ENCODE measurements around the gene NUP98.

The NUP98 gene

GRCh38 chr11:3810446-3810845 is 13.1 kb upstream of the NUP98 start:
- no peaks in the 10 kb centered on the region for H3K9me2 ChIP-seq (replicated peaks; ENCODE audit: low read depth, low read length)
- no peaks in the 10 kb centered on the region for H3F3A ChIP-seq (ENCODE audit: low read depth)
- H4K20me1 ChIP-seq (ENCODE audit: insufficient read depth, low read length, poor library complexity, severe bottlenecking), result no peaks in the 10 kb centered on the region
- TF ChIP-seq CTCF (conservative IDR thresholded peaks at IDR 0.05; ENCODE audit: low read length) (no peak), EZH2phosphoT487 (IDR thresholded peaks at IDR 0.05; ENCODE audit: borderline replicate concordance) (no peak)
- peaks cover 8% of the 10 kb centered on the region for H3K4me1 ChIP-seq (ENCODE audit: insufficient read depth, low read length, poor library complexity, severe bottlenecking)
- H3K4me3 ChIP-seq (ENCODE audit: low read length, poor library complexity, severe bottlenecking), result no peak overlapping the region
- H3K27me3 ChIP-seq (ENCODE audit: insufficient read depth, low read length, poor library complexity, severe bottlenecking), result no peaks in the 10 kb centered on the region
- H3K36me3 ChIP-seq (ENCODE audit: insufficient read depth, low read length), result no peaks in the 10 kb centered on the region
- H3K9me3 ChIP-seq (ENCODE audit: insufficient read depth, low read depth, low read length), result no peaks in the 10 kb centered on the region
- H3K79me2 ChIP-seq (ENCODE audit: insufficient read depth, low read length), result no peaks in the 10 kb centered on the region
- no peak overlapping the region for H3K4me2 ChIP-seq (ENCODE audit: low read depth, low read length, poor library complexity, severe bottlenecking)
- H3K9ac ChIP-seq (ENCODE audit: low read depth, low read length, poor library complexity, severe bottlenecking), result no peak overlapping the region
- H2AFZ ChIP-seq (ENCODE audit: low read length), result no peak overlapping the region

- Histone ChIP-seq H4K20me1 (ENCODE audit: insufficient read depth, low read length, poor library complexity, severe bottlenecking) (no peaks in the 10 kb centered on the region), H3F3A (ENCODE audit: low read depth) (no peaks in the 10 kb centered on the region), H3K9ac (ENCODE audit: low read depth, low read length, poor library complexity, severe bottlenecking) (no peak overlapping the region), H3K9me2 (replicated peaks; ENCODE audit: low read depth, low read length) (no peaks in the 10 kb centered on the region), H3K79me2 (ENCODE audit: insufficient read depth, low read length) (no peaks in the 10 kb centered on the region), H3K36me3 (ENCODE audit: insufficient read depth, low read length) (no peaks in the 10 kb centered on the region), H3K4me3 (ENCODE audit: low read length, poor library complexity, severe bottlenecking) (no peak overlapping the region), H2AFZ (ENCODE audit: low read length) (no peak overlapping the region), H3K27me3 (ENCODE audit: insufficient read depth, low read length, poor library complexity, severe bottlenecking) (no peaks in the 10 kb centered on the region), H3K4me2 (ENCODE audit: low read depth, low read length, poor library complexity, severe bottlenecking) (no peak overlapping the region), H3K4me1 (ENCODE audit: insufficient read depth, low read length, poor library complexity, severe bottlenecking) (peaks cover 8% of the 10 kb centered on the region), H3K9me3 (ENCODE audit: insufficient read depth, low read depth, low read length) (no peaks in the 10 kb centered on the region)
- no peak for TF ChIP-seq CTCF (conservative IDR thresholded peaks at IDR 0.05; ENCODE audit: low read length)
- TF ChIP-seq EZH2phosphoT487 (IDR thresholded peaks at IDR 0.05; ENCODE audit: borderline replicate concordance), result no peak
Observed at GRCh38 chr11:3809624-3809928, 12.2 kb upstream of the NUP98 start.

GRCh38 chr11:3808861-3809623 is 11.7 kb upstream of the NUP98 start:
- Histone ChIP-seq H3K9me2 (replicated peaks; ENCODE audit: low read depth, low read length) (no peaks in the 10 kb centered on the region), H4K20me1 (ENCODE audit: insufficient read depth, low read length, poor library complexity, severe bottlenecking) (no peaks in the 10 kb centered on the region), H3K4me2 (ENCODE audit: low read depth, low read length, poor library complexity, severe bottlenecking) (peak overlapping the region; percentile 99), H3K79me2 (ENCODE audit: insufficient read depth, low read length) (no peaks in the 10 kb centered on the region), H3F3A (ENCODE audit: low read depth) (no peaks in the 10 kb centered on the region), H3K9ac (ENCODE audit: low read depth, low read length, poor library complexity, severe bottlenecking) (peak overlapping the region; percentile 80), H3K36me3 (ENCODE audit: insufficient read depth, low read length) (no peaks in the 10 kb centered on the region), H3K27me3 (ENCODE audit: insufficient read depth, low read length, poor library complexity, severe bottlenecking) (no peaks in the 10 kb centered on the region), H2AFZ (ENCODE audit: low read length) (peak overlapping the region; percentile 98), H3K4me1 (ENCODE audit: insufficient read depth, low read length, poor library complexity, severe bottlenecking) (peaks cover 8% of the 10 kb centered on the region), H3K4me3 (ENCODE audit: low read length, poor library complexity, severe bottlenecking) (peak overlapping the region; percentile 94), H3K9me3 (ENCODE audit: insufficient read depth, low read depth, low read length) (no peaks in the 10 kb centered on the region)
- no peak for TF ChIP-seq EZH2phosphoT487 (IDR thresholded peaks at IDR 0.05; ENCODE audit: borderline replicate concordance)
- TF ChIP-seq CTCF (conservative IDR thresholded peaks at IDR 0.05; ENCODE audit: low read length), result peak; percentile 79
